Measurements from ENCODE around the gene G6PC2. TPM values are rescaled to one million over a fixed set of nuclear protein-coding genes. Genes with fewer than 3 reads are reported as not detected.

G6PC2 gene
- total and polyA plus RNA-seq, 2 of the 8 experiments (the other 6 are each of a cell fraction or from before 2014, with no cell fraction given) = not detected

- TF ChIP-seq SIRT6 (IDR thresholded peaks at IDR 0.05; ENCODE audit: low read length) = no peak
- no peak for TF ChIP-seq SIX5 (IDR thresholded peaks at IDR 0.05; ENCODE audit: low read depth, low read length)
Observed at GRCh38 chr2:168949324-168949723, 48.2 kb downstream of the G6PC2 start (continued).
